ENCODE measurements around the gene CROCC2.

DNA sequence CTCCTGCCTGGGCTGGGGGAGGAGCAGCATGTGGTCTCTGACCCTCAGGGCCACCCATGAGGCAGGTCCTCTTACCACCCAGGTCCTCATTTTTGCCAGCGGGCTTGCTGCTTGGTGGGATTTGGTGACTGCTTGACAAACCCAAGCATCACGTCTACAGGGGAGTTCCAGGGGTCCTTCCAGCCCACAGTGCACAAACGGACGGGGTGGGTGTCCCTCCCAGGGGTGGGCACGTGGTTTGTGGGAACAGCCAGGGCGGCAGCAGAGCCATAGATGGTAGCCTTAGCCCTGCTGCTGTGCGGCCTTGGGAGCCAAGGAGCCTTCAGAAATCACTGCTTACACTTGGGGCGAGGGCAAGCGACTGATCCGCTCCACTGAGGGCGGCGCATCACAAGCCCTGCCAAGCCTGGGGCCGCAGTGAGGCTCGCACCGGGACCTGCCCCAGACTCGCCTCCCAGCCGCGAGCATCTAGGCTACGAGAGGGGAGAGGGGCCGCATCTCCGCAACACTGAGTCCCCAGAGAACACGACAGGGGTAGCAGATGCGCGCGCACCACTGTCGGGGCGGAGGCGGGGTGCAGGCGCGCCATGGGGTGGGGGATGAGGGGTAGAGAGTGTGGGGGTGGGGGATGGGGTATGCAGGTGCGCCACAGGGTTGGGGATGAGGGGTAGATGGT is 129.1 kb downstream of the CROCC2 start:
- TF ChIP-seq, protein P1, sequence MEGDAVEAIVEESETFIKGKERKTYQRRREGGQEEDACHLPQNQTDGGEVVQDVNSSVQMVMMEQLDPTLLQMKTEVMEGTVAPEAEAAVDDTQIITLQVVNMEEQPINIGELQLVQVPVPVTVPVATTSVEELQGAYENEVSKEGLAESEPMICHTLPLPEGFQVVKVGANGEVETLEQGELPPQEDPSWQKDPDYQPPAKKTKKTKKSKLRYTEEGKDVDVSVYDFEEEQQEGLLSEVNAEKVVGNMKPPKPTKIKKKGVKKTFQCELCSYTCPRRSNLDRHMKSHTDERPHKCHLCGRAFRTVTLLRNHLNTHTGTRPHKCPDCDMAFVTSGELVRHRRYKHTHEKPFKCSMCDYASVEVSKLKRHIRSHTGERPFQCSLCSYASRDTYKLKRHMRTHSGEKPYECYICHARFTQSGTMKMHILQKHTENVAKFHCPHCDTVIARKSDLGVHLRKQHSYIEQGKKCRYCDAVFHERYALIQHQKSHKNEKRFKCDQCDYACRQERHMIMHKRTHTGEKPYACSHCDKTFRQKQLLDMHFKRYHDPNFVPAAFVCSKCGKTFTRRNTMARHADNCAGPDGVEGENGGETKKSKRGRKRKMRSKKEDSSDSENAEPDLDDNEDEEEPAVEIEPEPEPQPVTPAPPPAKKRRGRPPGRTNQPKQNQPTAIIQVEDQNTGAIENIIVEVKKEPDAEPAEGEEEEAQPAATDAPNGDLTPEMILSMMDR (IDR thresholded peaks at IDR 0.05), result no peak
- TF ChIP-seq POLR2AphosphoS5 (IDR thresholded peaks at IDR 0.05), result no peak
- TF ChIP-seq POLR2A (IDR thresholded peaks at IDR 0.05), result no peak
- no peak for TF ChIP-seq EP300 (IDR thresholded peaks at IDR 0.05)

Measured in sigmoid colon (tissue), 4 donors.